Measurements from ENCODE around the gene ZNF649.

DNA sequence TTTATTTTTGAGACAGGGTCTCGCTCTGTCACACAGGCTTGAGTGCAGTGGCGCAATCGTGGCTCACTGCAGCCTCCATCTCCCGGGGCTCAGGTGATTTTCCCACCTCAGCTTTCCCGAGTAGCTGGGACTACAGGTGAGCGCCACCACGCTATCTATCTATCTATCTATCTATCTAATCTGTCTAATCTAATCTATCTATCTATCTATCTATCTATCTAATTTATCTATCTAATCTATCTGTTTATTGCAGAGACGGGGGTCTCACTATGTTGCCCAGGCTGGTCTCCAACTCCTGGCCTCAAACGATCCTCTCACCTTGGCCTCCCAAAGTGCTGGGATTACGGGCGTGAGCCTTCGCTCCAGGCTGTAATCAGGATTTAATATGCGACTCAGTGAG is 23.0 kb upstream of the ZNF649 start:
- TF ChIP-seq CTCF (IDR thresholded peaks at IDR 0.05) = no peak
- TF ChIP-seq POLR2A (IDR thresholded peaks at IDR 0.05) = no peak

Data from prostate gland (tissue), 2 donors.